KOPT-K1 (cell line): ENCODE data around the gene PNPLA1.

ENCODE experiments used
- H3K27ac ChIP-seq: fragments of 200-600 bp; sonication (generic); 2 replicates; pipeline ENCODE4 v1.5.1; 2016; ENCODE audit warnings: antibody characterized with exemption, mild to moderate bottlenecking, low read depth, low read length; ENCODE audit not compliant: poor library complexity, severe bottlenecking
- H3K36me3 ChIP-seq: fragments of 200-600 bp; sonication (generic); 2 replicates; pipeline ENCODE4 v1.5.1; 2017; ENCODE audit warnings: antibody characterized with exemption, mild to moderate bottlenecking, low read length, moderate library complexity; ENCODE audit not compliant: insufficient read depth
- H3K9me3 ChIP-seq: fragments of 200-600 bp; sonication (generic); 2 replicates; pipeline ENCODE4 v1.5.1; 2017; ENCODE audit warnings: antibody characterized with exemption, low read length, mild to moderate bottlenecking; ENCODE audit not compliant: insufficient read depth, poor library complexity, severe bottlenecking

Gene PNPLA1

DNA sequence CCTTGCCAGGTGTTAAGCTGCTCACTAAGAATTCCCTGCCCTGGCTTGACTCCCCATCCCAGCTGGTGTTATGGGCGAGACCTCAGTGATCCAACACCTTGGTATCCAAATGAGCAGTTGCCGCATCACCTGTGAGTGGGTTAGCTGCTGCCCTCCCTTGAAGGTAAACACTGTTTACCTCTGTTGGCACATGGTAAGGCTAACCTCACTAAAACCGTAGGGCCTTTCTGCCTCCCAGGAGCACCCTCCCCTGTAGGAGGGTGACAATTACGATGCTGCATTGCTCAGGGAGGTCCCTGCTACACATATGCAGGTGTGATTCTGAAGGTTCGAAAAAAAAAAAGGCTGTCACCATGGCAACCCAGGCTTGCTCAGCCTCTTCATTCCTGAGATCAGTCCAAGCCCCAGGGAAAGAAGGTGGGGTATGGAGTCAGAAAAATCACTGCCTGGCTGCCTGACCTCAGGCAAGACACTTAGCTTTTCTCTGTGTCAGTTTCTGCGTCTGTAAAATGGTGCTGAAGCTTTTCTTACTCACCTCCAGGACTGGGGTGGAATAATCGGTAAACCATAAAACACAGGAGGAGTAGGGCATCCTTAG lies 19.5 kb downstream of the PNPLA1 start:
- Histone ChIP-seq H3K27ac (no peak overlapping the region), H3K36me3 (no peaks in the 10 kb centered on the region), H3K9me3 (no peaks in the 10 kb centered on the region)

DNA sequence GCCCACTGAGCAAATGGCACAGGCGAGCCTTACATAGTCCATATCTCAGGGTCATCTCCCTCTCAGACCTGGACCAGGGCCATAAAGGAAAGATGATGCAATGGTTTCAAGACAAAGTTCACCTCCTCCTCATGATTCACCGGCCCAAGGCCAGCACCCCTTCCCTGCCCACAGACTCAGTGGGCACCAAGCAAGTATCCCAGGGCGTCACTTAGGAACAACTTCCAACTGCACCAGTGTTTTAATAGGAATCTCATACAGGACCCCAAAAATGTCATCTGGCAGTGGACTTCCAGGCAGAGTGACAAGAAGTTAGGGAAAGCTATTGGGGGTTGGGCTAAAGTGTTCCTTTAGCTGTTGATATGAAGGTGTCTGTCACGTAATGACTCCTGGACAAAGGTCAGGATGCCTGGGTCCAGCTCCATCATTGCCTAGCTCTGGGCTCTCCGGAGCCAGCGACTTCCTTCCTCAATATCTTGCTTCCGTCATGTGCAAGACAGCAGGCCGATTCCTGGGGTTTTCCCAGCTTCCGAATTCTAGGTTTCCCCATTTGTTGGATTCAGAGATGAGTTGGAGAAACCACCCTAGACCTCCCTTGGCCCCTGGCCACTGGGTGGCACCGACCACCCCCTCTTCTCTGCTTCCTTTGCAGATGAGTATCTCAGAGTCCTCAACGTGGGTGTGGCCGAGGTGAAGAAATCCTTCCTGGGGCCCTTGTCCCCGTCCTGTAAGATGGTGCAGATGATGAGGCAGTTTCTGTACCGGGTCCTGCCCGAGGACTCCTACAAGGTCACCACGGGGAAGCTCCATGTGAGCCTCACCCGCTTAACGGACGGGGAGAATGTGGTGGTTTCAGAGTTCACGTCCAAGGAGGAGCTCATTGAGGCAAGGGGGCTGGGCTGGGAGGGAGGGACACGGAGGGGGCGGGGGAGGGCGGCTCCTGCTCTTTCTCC lies 21.1 kb downstream of the PNPLA1 start:
- Histone ChIP-seq H3K9me3 (no peaks in the 10 kb centered on the region), H3K27ac (no peak overlapping the region), H3K36me3 (no peaks in the 10 kb centered on the region)

DNA sequence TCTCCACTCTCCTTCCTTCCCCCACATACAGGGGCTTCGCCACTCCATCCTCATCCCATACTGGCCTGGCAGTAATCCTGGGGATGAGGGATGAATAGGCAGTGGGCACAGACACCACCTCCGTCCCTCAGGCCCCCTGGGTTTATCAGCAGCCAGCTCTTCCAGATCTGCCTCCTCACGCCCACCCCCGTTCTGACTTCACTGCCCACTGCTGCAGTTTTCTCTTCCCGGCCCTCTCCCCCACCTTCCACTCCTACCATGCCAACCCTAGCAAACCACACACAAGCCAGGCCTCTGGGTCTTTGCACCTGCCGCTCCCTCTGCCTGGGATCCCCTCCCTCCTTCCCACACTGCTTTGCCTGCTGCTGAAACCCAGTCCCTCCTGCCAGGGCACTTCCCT lies 22.3 kb downstream of the PNPLA1 start:
- Histone ChIP-seq H3K9me3 (no peaks in the 10 kb centered on the region), H3K27ac (no peak overlapping the region)

DNA sequence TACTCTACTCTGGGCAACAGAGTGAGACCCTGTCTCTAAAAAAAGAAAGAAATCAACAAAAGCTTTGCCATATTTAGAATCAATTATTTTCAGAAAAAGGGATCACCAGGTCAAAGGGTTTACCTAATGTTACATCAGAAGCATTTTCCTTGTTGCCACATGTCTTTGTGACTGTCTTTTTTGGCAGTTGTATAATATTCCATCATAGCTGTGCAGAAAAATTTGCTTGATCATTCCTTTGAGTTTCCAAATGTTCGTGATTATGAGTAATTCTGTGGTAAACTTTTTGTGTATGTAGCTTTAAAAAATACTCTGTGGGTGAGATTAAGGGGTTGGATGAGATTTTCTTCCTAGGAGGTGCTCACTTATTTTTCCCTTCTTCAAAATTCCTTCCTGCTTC lies 26.4 kb downstream of the PNPLA1 start:
- H3K9me3 ChIP-seq: no peaks in the 10 kb centered on the region
- H3K36me3 ChIP-seq: no peaks in the 10 kb centered on the region
- no peak overlapping the region for H3K27ac ChIP-seq

More for the DNA sequence above, 22.3 kb downstream of the PNPLA1 start:
- H3K36me3 ChIP-seq: no peaks in the 10 kb centered on the region

DNA sequence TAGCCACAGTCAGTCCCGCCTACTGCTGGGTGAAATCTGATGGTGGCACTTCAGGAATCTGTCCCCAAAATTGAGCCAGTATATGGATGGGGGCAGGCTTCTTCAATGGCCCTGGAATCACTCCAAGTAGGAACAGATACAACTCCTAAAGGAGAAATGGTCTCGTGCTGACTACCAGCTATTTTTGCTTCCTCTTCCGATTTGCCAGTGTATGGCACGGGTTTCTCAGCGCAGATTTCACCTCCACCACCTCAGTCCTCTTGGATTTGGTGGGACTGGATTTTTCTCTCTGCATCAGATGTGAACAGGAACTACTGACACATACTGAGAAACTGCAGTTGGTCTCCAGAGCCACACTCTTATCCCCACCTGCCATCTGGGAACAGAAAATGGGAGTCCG lies 27.2 kb downstream of the PNPLA1 start:
- no peaks in the 10 kb centered on the region for H3K36me3 ChIP-seq
- H3K27ac ChIP-seq: no peak overlapping the region
- no peaks in the 10 kb centered on the region for H3K9me3 ChIP-seq

DNA sequence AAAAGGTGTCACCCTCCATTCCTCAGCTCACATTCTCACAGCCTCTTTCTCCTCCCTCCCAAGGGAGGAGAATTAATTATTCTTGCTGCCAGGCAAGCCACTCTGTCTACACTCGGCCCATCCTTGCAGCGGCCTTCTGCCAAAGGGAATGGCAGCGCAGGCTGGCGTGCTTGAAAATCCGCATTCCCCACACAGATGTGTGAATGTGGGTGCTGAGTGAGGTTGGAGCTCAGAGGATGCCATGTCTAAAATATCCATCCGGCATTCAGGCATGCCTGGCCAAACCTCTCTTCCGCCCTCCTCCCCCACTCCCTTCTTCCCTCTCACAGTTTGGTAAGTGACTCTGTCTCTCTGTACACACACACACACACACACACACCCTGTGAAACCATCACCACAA lies 27.7 kb downstream of the PNPLA1 start:
- no peaks in the 10 kb centered on the region for H3K9me3 ChIP-seq
- no peaks in the 10 kb centered on the region for H3K36me3 ChIP-seq
- no peak overlapping the region for H3K27ac ChIP-seq

DNA sequence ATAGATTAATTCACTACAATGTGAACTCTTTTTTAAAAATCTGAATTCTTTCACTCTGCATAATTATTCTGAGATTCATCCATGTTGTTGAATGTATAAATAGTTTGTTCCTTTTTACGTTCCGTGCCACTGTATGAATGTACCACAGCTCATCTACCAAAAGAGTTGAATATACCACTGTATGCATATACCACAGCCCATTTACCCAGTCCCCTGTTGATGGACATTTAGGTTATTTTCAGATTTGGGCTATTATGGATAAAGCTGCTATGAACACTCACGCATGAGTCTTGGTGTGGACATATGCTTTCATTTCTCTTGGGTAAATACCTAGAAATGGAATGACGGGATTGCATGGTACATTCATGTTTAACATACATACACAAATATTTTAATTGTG lies 28.2 kb downstream of the PNPLA1 start:
- Histone ChIP-seq H3K36me3 (no peaks in the 10 kb centered on the region), H3K27ac (no peak overlapping the region), H3K9me3 (no peaks in the 10 kb centered on the region)

DNA sequence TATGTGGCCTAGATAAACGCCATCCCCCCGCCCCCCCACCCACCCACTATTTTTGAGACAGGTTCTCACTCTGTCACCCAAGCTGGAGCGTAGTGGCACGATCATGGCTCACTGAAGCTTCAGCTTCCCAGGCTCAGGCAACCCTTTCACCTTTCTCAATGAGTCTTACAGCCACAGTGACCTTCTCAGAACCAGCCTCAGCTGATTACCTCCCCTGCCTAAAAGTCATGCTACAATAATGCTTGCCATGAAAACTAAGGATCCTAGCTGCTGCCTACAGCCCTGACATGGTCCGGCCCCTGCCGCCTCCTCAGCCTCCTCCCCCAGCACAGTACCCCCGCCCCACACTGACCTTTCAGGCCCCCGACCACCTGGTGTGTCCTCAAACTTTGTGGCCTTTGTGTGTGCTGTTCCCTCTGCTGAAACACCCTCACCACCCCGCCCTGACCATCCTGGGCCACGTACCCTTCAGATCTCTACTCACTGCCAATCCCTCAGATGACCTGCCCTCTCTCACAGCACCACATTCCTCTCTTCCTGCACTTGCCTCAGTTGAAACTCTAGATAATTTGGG lies 31.3 kb downstream of the PNPLA1 start:
- Histone ChIP-seq H3K27ac (no peak overlapping the region), H3K36me3 (no peaks in the 10 kb centered on the region)

DNA sequence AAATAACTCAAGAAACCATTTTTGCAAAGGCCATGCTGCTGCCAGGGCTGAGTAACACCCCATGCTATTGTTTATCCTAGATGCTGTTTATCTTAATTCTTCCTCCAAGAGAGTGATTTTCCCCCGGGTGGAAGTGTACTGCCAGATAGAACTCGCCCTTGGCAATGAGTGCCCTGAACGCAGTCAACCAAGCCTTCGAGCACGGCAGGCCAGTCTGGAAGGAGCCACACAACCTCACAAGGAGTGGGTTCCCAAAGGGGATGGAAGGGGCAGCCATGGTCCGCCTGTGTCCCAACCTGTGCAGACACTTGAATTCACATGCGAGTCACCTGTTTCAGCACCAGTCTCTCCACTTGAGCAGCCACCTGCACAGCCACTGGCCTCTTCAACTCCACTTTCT lies 31.9 kb downstream of the PNPLA1 start:
- Histone ChIP-seq H3K36me3 (no peaks in the 10 kb centered on the region), H3K9me3 (no peaks in the 10 kb centered on the region)

More for the DNA sequence above, 31.3 kb downstream of the PNPLA1 start:
- no peaks in the 10 kb centered on the region for H3K9me3 ChIP-seq

DNA sequence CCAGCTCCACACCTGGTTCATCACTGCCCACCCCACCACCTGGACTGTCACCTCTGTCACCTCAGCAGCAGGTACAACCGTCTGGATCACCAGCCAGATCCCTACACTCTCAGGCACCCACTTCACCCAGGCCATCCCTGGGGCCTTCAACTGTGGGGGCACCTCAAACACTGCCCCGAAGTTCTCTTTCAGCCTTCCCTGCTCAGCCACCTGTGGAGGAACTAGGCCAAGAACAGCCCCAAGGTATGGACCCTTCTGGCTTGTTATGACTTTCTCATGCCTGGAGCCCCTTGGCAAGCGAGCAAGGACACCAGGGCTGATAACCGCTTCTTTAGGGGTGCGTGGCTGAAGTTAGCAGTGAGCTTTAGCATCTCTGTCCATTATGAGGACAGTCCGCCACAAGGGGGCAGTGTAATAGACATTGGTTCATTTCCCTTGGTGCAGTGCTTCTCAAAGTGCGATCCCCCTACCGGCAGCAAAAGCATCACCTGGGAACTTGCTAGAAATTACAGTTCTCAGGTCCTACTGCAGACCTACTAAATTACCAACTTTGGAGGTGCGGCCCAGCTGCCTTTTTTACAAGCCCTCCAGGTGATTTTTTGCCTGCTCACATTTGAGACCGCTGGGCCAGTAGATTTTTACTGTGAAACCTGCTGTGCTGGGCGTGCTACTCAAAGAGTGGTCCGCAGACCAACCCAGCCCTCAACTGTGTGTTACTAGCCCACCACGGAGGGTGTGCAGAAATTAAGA lies 32.5 kb downstream of the PNPLA1 start:
- H3K27ac ChIP-seq: no peak overlapping the region
- H3K36me3 ChIP-seq: no peaks in the 10 kb centered on the region
- H3K9me3 ChIP-seq: no peaks in the 10 kb centered on the region

More for the DNA sequence above, 31.9 kb downstream of the PNPLA1 start:
- no peak overlapping the region for H3K27ac ChIP-seq

DNA sequence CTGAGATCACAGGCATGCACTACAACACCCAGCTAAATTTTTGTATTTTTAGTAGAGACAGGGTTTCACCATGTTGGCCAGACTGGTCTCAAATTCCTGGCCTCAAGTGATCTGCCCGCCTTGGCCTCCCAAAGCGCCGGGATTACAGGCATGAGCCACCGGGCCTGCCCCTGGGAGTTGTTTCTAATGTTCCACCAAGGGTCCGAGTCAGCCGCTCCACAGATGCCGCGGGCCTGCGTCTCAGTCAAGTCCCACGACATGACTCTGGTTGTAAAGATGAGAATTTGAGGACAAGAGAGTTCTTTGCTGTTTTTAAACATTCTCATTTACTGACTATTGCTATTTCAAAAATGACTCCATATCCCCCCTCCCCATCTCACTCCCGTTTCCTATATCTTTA lies 36.0 kb downstream of the PNPLA1 start:
- no peak overlapping the region for H3K27ac ChIP-seq
- no peaks in the 10 kb centered on the region for H3K36me3 ChIP-seq
- H3K9me3 ChIP-seq: no peaks in the 10 kb centered on the region

DNA sequence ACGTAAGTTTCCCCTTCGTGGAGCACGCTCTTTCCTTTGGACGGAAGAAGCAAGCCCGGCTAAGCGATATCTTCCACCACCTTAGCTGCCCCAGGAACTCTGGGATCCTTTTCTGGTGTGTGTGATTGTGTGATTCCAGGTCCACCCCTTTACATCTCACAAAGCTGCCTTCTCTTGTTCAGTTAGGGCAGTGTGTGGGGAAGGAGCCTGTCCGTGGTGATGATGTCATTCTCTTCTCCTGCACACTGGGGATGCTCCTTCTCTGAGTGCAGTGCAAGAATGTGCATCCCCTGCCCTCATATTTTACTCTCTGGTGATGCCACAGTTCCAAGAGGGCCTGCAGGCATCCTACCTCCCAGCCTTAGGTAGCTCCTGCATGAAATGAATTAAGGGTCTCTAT lies 36.5 kb downstream of the PNPLA1 start:
- Histone ChIP-seq H3K36me3 (no peaks in the 10 kb centered on the region), H3K27ac (no peak overlapping the region), H3K9me3 (no peaks in the 10 kb centered on the region)

DNA sequence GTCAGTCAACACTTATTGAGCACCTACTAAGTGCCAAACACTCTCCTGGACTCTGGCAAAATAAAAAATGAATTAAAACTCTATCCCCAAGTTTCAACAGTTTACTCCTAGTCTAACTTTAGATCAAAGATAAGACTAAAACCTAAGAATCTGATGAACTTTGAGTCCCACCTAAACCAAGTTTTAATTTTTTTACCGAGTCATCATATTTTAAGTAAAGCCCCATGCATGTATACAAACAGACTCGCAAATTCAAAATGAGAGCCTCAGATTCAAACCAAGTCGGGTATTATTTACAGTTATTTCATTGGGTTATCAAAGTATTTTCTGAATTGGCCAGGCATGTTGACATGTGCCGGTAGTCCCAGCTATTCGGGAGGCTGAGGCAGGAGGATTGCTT lies 38.7 kb downstream of the PNPLA1 start:
- Histone ChIP-seq H3K9me3 (no peaks in the 10 kb centered on the region), H3K36me3 (no peaks in the 10 kb centered on the region), H3K27ac (no peak overlapping the region)

DNA sequence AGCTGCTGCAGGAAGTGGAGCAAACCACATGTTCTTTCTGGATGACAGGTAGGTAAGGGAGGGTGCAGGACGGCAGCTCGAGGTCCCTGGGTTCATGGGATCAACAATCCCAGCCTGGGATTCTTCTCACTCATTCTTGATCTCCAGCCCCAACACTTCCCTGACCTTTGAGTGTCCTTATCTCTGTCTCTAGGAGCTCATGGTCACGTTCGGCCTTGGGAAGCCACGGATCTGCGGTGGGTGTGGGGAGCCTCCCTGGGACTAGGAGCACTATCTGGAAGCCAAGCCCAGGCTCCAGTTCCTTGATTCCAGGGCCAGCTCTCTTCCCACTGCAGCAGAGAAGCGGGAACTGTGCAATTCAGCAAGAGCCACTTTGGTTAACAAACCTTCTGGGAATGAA lies 39.3 kb downstream of the PNPLA1 start:
- no peaks in the 10 kb centered on the region for H3K36me3 ChIP-seq
- no peak overlapping the region for H3K27ac ChIP-seq
- no peaks in the 10 kb centered on the region for H3K9me3 ChIP-seq

DNA sequence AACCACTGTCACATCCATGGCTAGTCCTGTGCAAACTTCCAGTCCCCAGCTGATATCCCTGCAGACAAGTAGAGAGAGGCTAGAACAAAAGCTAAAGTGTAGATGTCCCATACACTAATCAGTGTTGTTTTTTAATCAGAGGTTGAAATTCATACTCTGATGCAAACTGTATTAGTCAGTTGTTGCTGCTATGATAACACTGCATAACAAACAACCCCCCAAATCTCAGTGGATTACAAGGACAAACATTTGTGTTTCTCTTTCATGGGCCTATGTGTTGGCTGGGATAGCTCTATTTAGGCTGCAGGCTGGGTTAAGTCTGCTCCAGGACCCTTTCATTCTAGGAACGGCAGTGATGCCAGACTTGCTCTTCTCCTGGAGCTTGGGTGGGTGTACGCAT lies 40.0 kb downstream of the PNPLA1 start:
- no peak overlapping the region for H3K27ac ChIP-seq

More for the DNA sequence above, 40.0 kb downstream of the PNPLA1 start:
- no peaks in the 10 kb centered on the region for H3K9me3 ChIP-seq
- H3K36me3 ChIP-seq: no peaks in the 10 kb centered on the region
